A549 treated with AZD2906 at 1 μM for 4 hours (cell line): Measurements from ENCODE around the gene LAMTOR5. TPM values are rescaled to one million over a fixed set of nuclear protein-coding genes. Genes with fewer than 3 reads are reported as not detected.

ENCODE experiments used
- total RNA-seq: library from RNA; stranded (reverse); fragments of 200-300 nt; extraction: Qiagen RNA extraction; gene quantifications from 5 replicates; pipeline ENCODE4 v1.2.3, GENCODE V29; 2022

Gene LAMTOR5
- total RNA-seq, result 177 to 185 TPM (median 179 TPM) in 5 replicates

GRCh38 chr1:110407260-110408210 is at the start of gene LAMTOR5:
TSS of gene LAMTOR5 (minus strand) at chr1:110407694. CDS start at chr1:110407620, 74 bp downstream.

GRCh38 chr1:110450929-110451328 is 43.4 kb upstream of the LAMTOR5 start, which contains the start of gene PROK1:
TSS of gene PROK1 (plus strand) at chr1:110451149. CDS start at chr1:110451217, 68 bp downstream.

GRCh38 chr1:110390692-110391245 is 16.7 kb downstream of the LAMTOR5 start, which contains the start of gene SLC16A4:
TSS of gene SLC16A4 (minus strand) at chr1:110391026. CDS start at chr1:110389323, 1,703 bp downstream.

Other genes with a start within 250 kb of the LAMTOR5 start
- gene KCNC4, start 197.4 kb downstream of the LAMTOR5 start, total RNA-seq, result 2.8 to 4.3 TPM (median 3.8 TPM) in 5 replicates
- 6.4 to 8.6 TPM (median 7.6 TPM) in 5 replicates for gene RBM15, start 68.3 kb downstream of the LAMTOR5 start, total RNA-seq
- gene SLC16A4, start 16.7 kb downstream of the LAMTOR5 start, total RNA-seq, result 22.7 to 39.9 TPM (median 29.3 TPM) in 5 replicates
- not detected in 5 replicates for gene PROK1, start 43.5 kb upstream of the LAMTOR5 start, total RNA-seq
- gene KCNA10, start 111.5 kb upstream of the LAMTOR5 start, total RNA-seq, result not detected in 5 replicates
- gene KCNA2, start 198.7 kb upstream of the LAMTOR5 start, total RNA-seq, result 0.02 to 0.05 TPM (median 0.03 TPM) in 5 replicates